PFSK-1 (cell line): ENCODE data around the gene CCR1.

Experiments
- FOXP2 ChIP-seq: optimal IDR thresholded peaks from 2 replicates; pipeline ENCODE3; 2011; ENCODE audit warnings: borderline replicate concordance, control low read depth, inconsistent platforms; ENCODE audit not compliant: insufficient read depth; ENCODE audit errors: extremely low read length, extremely low read depth
- POLR2AphosphoS5 ChIP-seq: IDR thresholded peaks from 2 replicates; pipeline ENCODE4 v1.6.1; 2012; ENCODE audit warnings: low read depth, mild to moderate bottlenecking, control low read depth, low read length, moderate library complexity
- SIN3A ChIP-seq: IDR thresholded peaks from 2 replicates; pipeline ENCODE4 v1.6.1; 2012; ENCODE audit warnings: mild to moderate bottlenecking, low read length, moderate library complexity, borderline replicate concordance; ENCODE audit not compliant: insufficient read depth
- TAF1 ChIP-seq: IDR thresholded peaks from 2 replicates; pipeline ENCODE4 v1.6.1; 2012; ENCODE audit warnings: low read length, control low read depth, borderline replicate concordance; ENCODE audit not compliant: insufficient read depth
- TF ChIP-seq, protein P1 (sequence below), 2 experiments: IDR thresholded peaks; 2 replicates each; pipeline versions ENCODE4 v1.6.1 to v1.8.0; 2011 to 2012; ENCODE audit warnings: low read depth in 2 of 2, low read length in 2 of 2, control low read depth in 1 of 2, inconsistent platforms in 1 of 2, mild to moderate bottlenecking in 1 of 2, moderate library complexity in 1 of 2; ENCODE audit not compliant: insufficient read depth in 1 of 2

The CCR1 gene

DNA sequence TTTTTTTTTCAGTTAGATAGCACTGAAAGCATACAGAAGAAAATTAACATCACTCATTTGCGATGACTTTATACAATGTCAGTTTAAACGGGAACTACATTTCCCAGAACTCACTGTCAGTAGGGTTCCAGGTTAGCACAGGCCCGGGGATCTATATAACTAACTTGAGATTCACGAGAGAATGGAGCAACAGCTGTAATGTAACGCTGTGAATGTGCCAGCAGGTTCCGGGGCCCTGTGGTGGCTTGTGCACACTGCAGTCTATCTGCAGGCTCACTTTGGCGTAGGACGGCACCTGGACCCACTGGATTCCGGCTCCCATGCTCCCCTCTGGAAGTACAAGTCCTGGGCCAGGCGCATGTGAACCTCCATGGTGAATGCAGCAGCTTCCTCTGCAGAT lies 19.4 kb downstream of the CCR1 start:
- TF ChIP-seq POLR2AphosphoS5, result no peak
- TF ChIP-seq TAF1, result no peak
- TF ChIP-seq, protein P1, sequence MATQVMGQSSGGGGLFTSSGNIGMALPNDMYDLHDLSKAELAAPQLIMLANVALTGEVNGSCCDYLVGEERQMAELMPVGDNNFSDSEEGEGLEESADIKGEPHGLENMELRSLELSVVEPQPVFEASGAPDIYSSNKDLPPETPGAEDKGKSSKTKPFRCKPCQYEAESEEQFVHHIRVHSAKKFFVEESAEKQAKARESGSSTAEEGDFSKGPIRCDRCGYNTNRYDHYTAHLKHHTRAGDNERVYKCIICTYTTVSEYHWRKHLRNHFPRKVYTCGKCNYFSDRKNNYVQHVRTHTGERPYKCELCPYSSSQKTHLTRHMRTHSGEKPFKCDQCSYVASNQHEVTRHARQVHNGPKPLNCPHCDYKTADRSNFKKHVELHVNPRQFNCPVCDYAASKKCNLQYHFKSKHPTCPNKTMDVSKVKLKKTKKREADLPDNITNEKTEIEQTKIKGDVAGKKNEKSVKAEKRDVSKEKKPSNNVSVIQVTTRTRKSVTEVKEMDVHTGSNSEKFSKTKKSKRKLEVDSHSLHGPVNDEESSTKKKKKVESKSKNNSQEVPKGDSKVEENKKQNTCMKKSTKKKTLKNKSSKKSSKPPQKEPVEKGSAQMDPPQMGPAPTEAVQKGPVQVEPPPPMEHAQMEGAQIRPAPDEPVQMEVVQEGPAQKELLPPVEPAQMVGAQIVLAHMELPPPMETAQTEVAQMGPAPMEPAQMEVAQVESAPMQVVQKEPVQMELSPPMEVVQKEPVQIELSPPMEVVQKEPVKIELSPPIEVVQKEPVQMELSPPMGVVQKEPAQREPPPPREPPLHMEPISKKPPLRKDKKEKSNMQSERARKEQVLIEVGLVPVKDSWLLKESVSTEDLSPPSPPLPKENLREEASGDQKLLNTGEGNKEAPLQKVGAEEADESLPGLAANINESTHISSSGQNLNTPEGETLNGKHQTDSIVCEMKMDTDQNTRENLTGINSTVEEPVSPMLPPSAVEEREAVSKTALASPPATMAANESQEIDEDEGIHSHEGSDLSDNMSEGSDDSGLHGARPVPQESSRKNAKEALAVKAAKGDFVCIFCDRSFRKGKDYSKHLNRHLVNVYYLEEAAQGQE (IDR thresholded peaks at IDR 0.05; ENCODE audit: insufficient read depth in 1 of 2, low read depth in 2 of 2, low read length in 2 of 2), result no peak
- TF ChIP-seq SIN3A, result no peak
- no peak for TF ChIP-seq FOXP2

DNA sequence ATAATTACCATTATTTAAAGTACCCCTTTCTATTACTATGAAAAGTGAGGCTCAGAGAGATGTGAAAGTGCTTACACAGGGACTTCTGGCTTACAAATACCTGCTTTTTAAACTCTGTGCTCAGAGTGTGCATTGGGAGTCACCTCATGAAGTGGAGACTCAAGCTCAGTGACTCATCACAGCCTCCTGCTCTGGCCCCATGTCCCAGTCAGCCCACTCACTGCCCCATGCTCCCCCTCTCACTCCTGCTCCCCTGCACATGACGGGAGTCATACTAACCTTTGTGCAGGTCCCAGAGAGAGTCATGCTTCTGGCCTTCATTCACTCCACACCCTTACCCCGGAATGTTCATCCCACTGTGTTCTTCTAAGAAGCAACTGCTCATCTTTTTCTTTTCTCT lies 20.2 kb downstream of the CCR1 start:
- TF ChIP-seq FOXP2, result no peak
- TF ChIP-seq, protein P1 (IDR thresholded peaks at IDR 0.05; ENCODE audit: insufficient read depth in 1 of 2, low read depth in 2 of 2, low read length in 2 of 2), result no peak
- no peak for TF ChIP-seq POLR2AphosphoS5
- no peak for TF ChIP-seq SIN3A
- TF ChIP-seq TAF1, result no peak

DNA sequence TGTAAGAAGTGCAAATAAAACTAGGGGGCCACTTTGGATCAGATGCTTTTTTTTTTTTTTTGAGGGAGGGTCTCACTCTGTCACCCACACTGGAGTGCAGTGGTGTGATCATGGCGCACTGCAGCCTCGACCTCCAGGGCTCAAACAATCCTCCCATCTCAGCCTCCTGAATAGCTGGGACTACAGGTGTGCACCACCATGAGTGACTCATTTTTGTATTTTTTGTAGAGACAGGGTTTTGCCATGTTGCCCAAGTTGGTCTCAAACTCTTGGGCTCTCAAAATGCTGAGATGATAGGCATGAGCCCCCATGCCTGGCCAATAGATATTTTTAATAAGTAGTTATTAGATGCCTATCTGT lies 20.8 kb downstream of the CCR1 start:
- TF ChIP-seq, protein P1 (IDR thresholded peaks at IDR 0.05; ENCODE audit: insufficient read depth in 1 of 2, low read depth in 2 of 2, low read length in 2 of 2), result no peak
- no peak for TF ChIP-seq FOXP2
- TF ChIP-seq TAF1, result no peak
- TF ChIP-seq POLR2AphosphoS5, result no peak
- TF ChIP-seq SIN3A, result no peak

DNA sequence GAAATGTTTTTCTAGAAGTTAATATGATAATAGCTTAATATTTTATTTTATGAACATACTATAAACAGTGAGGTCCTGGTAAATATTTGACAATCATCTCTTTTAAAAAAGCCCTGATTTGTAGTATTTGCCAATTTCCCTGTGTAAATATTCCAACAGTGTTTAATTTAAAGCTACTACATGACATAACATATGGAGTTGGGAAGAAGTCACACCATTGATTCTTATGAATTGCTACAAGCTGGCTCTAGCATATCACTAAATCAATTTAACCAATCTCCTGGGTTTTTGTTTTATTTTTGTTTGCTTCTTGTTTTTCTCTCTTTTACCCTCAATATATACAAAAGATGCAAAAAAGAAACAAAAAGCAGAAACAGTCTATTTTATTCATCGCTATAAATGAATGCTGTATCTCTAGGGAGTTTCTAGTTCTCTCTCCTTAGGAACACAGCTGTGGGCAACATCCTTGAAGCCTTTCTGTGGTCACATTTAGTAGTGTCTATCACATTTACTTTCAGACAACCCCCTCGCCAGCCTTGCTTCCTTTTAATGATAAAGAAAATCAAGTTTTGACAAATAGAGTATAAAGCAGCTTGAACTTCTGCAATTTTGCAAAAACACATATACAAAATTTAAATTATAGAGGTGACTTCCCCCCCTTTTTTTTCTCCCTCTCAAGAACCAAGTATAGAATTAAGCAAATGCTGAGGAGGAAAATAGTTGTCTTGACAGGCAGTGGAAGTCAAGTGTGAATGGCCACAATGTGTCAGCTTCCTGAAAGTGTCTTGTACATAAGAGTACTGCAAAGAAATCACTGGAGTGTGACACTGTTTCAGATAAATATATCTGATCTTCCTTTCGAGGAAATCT lies 21.4 kb downstream of the CCR1 start:
- TF ChIP-seq POLR2AphosphoS5 (no peak), TAF1 (no peak), SIN3A (no peak), FOXP2 (no peak)
- TF ChIP-seq, protein P1 (IDR thresholded peaks at IDR 0.05; ENCODE audit: insufficient read depth in 1 of 2, low read depth in 2 of 2, low read length in 2 of 2), result no peak
